Measurements from ENCODE around the gene OXLD1. TPM values are rescaled to one million over a fixed set of nuclear protein-coding genes. Genes with fewer than 3 reads are reported as not detected.

The OXLD1 gene
- total and polyA plus RNA-seq, 10 of the 15 experiments (the other 5 are each of a cell fraction or from before 2014, with no cell fraction given) = 4.6 to 89.5 (median 39.8) TPM

- BruUV-seq (replicated peaks) = no TSS peak
- SMC1A ChIA-PET (ENCODE audit: uncharacterized antibody, unreplicated experiment) = interaction anchor here (0.8 kb wide), 1 partner anchor 89 kb away, joined by 5 read pairs; no protein-coding TSS in a partner anchor
- POLR2A ChIA-PET = interaction anchor here (1.1 to 1.8 kb wide), 2 partner anchors 9 to 27 kb away, joined by 3 to 5 read pairs; partner anchors contain the start of genes ARL16 and HGS
- 67% methylated on average over 15 of the region's 15 CpGs for WGBS (ENCODE audit: insufficient coverage, insufficient replicate concordance, low lambda C conversion rate, missing lambda C conversion rate)
- H3K9ac ChIP-seq (ENCODE audit: control insufficient read depth, insufficient read depth, low read length) = no peak within 1 kb of the TSS
- in situ Hi-C loops (cut with MboI) = no loop called here
- no peak within 1 kb of the TSS for H3K4me2 ChIP-seq (ENCODE audit: control insufficient read depth, insufficient read depth)
- DNase-seq (ENCODE audit: low read depth, low spot score) (no peak), FAIRE-seq (no peak), ATAC-seq (no peak)
- H3K4me1 ChIP-seq (ENCODE audit: control insufficient read depth, insufficient read depth, low read length) = peaks cover 8% of the 10 kb centered on the region; the same call in 1 of the 2 replicates
- no peaks in the 10 kb centered on the region for H3K9me3 ChIP-seq (replicated peaks; ENCODE audit: control insufficient read depth, insufficient read depth, low read length)
- RAD21 ChIA-PET (ENCODE audit: unreplicated experiment) = interaction anchor here (1.0 kb wide), 1 partner anchor 104 kb away, joined by 3 read pairs; the partner anchor contains the start of gene FAAP100
- H3K4me3 ChIP-seq = no peak within 1 kb of the TSS
- no peak within 1 kb of the TSS for H3K27ac ChIP-seq (ENCODE audit: control insufficient read depth, insufficient read depth)
- intact Hi-C loops (cut with micrococcal nuclease; ENCODE audit: unreplicated experiment) = no loop called here
- H4K20me1 ChIP-seq (ENCODE audit: control insufficient read depth, insufficient read depth) = no peaks in the 10 kb centered on the region
- no peaks in the 10 kb centered on the region for H3K27me3 ChIP-seq (replicated peaks in 1 of 2; ENCODE audit: control insufficient read depth in 2 of 2, insufficient read depth in 2 of 2, low read length in 1 of 2)
- CTCF ChIA-PET = no interaction called here
- H3K79me2 ChIP-seq (ENCODE audit: control insufficient read depth, insufficient read depth, low read length) = no peaks in the 10 kb centered on the region
- no peak for TF ChIP-seq CHD1 (IDR thresholded peaks at IDR 0.05; ENCODE audit: low read depth, low read length)
- TF ChIP-seq, protein P1, sequence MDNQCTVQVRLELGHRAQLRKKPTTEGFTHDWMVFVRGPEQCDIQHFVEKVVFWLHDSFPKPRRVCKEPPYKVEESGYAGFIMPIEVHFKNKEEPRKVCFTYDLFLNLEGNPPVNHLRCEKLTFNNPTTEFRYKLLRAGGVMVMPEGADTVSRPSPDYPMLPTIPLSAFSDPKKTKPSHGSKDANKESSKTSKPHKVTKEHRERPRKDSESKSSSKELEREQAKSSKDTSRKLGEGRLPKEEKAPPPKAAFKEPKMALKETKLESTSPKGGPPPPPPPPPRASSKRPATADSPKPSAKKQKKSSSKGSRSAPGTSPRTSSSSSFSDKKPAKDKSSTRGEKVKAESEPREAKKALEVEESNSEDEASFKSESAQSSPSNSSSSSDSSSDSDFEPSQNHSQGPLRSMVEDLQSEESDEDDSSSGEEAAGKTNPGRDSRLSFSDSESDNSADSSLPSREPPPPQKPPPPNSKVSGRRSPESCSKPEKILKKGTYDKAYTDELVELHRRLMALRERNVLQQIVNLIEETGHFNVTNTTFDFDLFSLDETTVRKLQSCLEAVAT (IDR thresholded peaks at IDR 0.05) = no peak
- TF ChIP-seq TCF7 (IDR thresholded peaks at IDR 0.05; ENCODE audit: borderline replicate concordance) = no peak
- TF ChIP-seq, protein P2, sequence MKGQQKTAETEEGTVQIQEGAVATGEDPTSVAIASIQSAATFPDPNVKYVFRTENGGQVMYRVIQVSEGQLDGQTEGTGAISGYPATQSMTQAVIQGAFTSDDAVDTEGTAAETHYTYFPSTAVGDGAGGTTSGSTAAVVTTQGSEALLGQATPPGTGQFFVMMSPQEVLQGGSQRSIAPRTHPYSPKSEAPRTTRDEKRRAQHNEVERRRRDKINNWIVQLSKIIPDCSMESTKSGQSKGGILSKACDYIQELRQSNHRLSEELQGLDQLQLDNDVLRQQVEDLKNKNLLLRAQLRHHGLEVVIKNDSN (IDR thresholded peaks at IDR 0.05; ENCODE audit: borderline replicate concordance, extremely low read length, insufficient read depth, low read depth, low read length) = no peak
- TF ChIP-seq SP1 (IDR thresholded peaks at IDR 0.05; ENCODE audit: low read depth, low read length) = no peak
- TF ChIP-seq, protein P3, sequence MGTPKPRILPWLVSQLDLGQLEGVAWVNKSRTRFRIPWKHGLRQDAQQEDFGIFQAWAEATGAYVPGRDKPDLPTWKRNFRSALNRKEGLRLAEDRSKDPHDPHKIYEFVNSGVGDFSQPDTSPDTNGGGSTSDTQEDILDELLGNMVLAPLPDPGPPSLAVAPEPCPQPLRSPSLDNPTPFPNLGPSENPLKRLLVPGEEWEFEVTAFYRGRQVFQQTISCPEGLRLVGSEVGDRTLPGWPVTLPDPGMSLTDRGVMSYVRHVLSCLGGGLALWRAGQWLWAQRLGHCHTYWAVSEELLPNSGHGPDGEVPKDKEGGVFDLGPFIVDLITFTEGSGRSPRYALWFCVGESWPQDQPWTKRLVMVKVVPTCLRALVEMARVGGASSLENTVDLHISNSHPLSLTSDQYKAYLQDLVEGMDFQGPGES (IDR thresholded peaks at IDR 0.05) = no peak
- TF ChIP-seq MXI1 (IDR thresholded peaks at IDR 0.05; ENCODE audit: low read depth, low read length) = no peak
- TF ChIP-seq TCF3 (IDR thresholded peaks at IDR 0.05; ENCODE audit: borderline replicate concordance, insufficient read depth, low read depth, low read length) = no peak
- no peak for TF ChIP-seq RCOR1 (conservative IDR thresholded peaks at IDR 0.05; ENCODE audit: low read depth, low read length)
- no peak for TF ChIP-seq BCL11A (IDR thresholded peaks at IDR 0.05; ENCODE audit: low read depth, low read length)
- no peak for TF ChIP-seq KAT2A (conservative IDR thresholded peaks at IDR 0.05; ENCODE audit: control insufficient read depth, low read depth, low read length)
- no peak for TF ChIP-seq STAT3 (IDR thresholded peaks at IDR 0.05; ENCODE audit: low read depth, low read length)
- TF ChIP-seq, protein P4, sequence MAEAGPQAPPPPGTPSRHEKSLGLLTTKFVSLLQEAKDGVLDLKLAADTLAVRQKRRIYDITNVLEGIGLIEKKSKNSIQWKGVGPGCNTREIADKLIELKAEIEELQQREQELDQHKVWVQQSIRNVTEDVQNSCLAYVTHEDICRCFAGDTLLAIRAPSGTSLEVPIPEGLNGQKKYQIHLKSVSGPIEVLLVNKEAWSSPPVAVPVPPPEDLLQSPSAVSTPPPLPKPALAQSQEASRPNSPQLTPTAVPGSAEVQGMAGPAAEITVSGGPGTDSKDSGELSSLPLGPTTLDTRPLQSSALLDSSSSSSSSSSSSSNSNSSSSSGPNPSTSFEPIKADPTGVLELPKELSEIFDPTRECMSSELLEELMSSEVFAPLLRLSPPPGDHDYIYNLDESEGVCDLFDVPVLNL (IDR thresholded peaks at IDR 0.05; ENCODE audit: low read depth, low read length) = no peak
- TF ChIP-seq BRCA1 (IDR thresholded peaks at IDR 0.05; ENCODE audit: low read depth, low read length) = no peak
- no peak for TF ChIP-seq ZNF207 (IDR thresholded peaks at IDR 0.05; ENCODE audit: borderline replicate concordance)
- TF ChIP-seq FOXM1 (IDR thresholded peaks at IDR 0.05; ENCODE audit: low read depth, low read length) = no peak
- no peak for TF ChIP-seq NFYB (IDR thresholded peaks at IDR 0.05; ENCODE audit: insufficient read depth, low read depth, low read length)
- TF ChIP-seq CREM (IDR thresholded peaks at IDR 0.05; ENCODE audit: low read depth) = no peak
- H2AFZ ChIP-seq (ENCODE audit: control insufficient read depth, low read depth, low read length) = no peak within 1 kb of the TSS
- H3K36me3 ChIP-seq (ENCODE audit: control insufficient read depth in 2 of 2, insufficient read depth in 2 of 2, low read length in 1 of 2) = no peaks in the 10 kb centered on the region
These were observed 10.2 kb downstream of the OXLD1 start, which contains the start of gene PDE6G for GRCh38 chr17:81656118-81656743. TSS of gene PDE6G (minus strand) at chr17:81656542. CDS start at chr17:81653305, 3,237 bp downstream.

All from GM12878 (cell line).